HG03196 (cell line): ENCODE results near the gene PRM1.
"Not testable (repeated sequence)": the region's sequence is repeated elsewhere in the genome, so short reads cannot be mapped to it uniquely, and the experiment has no call there.

Source experiments
- ATAC-seq: cut with Tn5 transposase; IDR thresholded peaks from one replicate; pipeline ENCODE4 v1.9.1; 2021; ENCODE audit not compliant: unreplicated experiment

The PRM1 gene

GRCh38 chr16:11298143-11298900 lies 17.2 kb upstream of the PRM1 start:
- ATAC-seq, result peak; percentile 7

- peak; percentile 81 for ATAC-seq
Measured at GRCh38 chr16:11297492-11298142, 16.5 kb upstream of the PRM1 start.

GRCh38 chr16:11296706-11297491 lies 15.8 kb upstream of the PRM1 start:
- ATAC-seq, result peak; percentile 16

- ATAC-seq, result no peak
Measured at GRCh38 chr16:11296351-11296705, 15.2 kb upstream of the PRM1 start.

- ATAC-seq, result no peak
Measured at GRCh38 chr16:11295672-11296071, 14.5 kb upstream of the PRM1 start.

- no peak for ATAC-seq
Measured at GRCh38 chr16:11292076-11292748, 11.1 kb upstream of the PRM1 start.

GRCh38 chr16:11291091-11291703 lies 10.1 kb upstream of the PRM1 start:
- ATAC-seq, result no peak

- ATAC-seq, result no peak
Measured at GRCh38 chr16:11290102-11290893, 9.2 kb upstream of the PRM1 start.

GRCh38 chr16:11289696-11290095 lies 8.6 kb upstream of the PRM1 start:
- ATAC-seq, result not testable (repeated sequence)

GRCh38 chr16:11289202-11289601 lies 8.1 kb upstream of the PRM1 start:
- no peak for ATAC-seq

- no peak for ATAC-seq
Measured at GRCh38 chr16:11285842-11286241, 4.7 kb upstream of the PRM1 start.

- ATAC-seq, result no peak
Measured at GRCh38 chr16:11283820-11284248, 2.7 kb upstream of the PRM1 start.

- ATAC-seq, result no peak
Measured at GRCh38 chr16:11278681-11279628, 2.2 kb downstream of the PRM1 start.

- no peak for ATAC-seq
Measured at GRCh38 chr16:11277607-11278337, 3.4 kb downstream of the PRM1 start.

GRCh38 chr16:11276896-11277593 lies 4.1 kb downstream of the PRM1 start:
- no peak for ATAC-seq

GRCh38 chr16:11276143-11276895 lies 4.8 kb downstream of the PRM1 start, which contains the start of gene PRM2:
TSS of gene PRM2 (minus strand) at chr16:11276480. CDS start at chr16:11276370, 110 bp downstream.
- ATAC-seq, result no peak

- no peak for ATAC-seq
Measured at GRCh38 chr16:11274964-11275363, 6.2 kb downstream of the PRM1 start.
